Sigmoid colon (tissue), 4 donors: ENCODE data around the gene FXR1.

Source experiments
- EP300 ChIP-seq, 4 donors: sonication (generic); formaldehyde crosslinking; IDR thresholded peaks; one replicate each; pipeline ENCODE4 v1.6.1; 2017; ENCODE audit warnings: antibody characterized with exemption in 4 of 4
- TF ChIP-seq, protein P1 (sequence below), 4 experiments: fragments of 450-650 bp in 3 of 4; fragments of 200-600 bp in 1 of 4; IDR thresholded peaks; one replicate each; pipeline ENCODE4 v1.5.1; 2016 to 2019; ENCODE audit warnings: antibody characterized with exemption in 4 of 4, mild to moderate bottlenecking in 3 of 4, moderate library complexity in 2 of 4

DNA sequence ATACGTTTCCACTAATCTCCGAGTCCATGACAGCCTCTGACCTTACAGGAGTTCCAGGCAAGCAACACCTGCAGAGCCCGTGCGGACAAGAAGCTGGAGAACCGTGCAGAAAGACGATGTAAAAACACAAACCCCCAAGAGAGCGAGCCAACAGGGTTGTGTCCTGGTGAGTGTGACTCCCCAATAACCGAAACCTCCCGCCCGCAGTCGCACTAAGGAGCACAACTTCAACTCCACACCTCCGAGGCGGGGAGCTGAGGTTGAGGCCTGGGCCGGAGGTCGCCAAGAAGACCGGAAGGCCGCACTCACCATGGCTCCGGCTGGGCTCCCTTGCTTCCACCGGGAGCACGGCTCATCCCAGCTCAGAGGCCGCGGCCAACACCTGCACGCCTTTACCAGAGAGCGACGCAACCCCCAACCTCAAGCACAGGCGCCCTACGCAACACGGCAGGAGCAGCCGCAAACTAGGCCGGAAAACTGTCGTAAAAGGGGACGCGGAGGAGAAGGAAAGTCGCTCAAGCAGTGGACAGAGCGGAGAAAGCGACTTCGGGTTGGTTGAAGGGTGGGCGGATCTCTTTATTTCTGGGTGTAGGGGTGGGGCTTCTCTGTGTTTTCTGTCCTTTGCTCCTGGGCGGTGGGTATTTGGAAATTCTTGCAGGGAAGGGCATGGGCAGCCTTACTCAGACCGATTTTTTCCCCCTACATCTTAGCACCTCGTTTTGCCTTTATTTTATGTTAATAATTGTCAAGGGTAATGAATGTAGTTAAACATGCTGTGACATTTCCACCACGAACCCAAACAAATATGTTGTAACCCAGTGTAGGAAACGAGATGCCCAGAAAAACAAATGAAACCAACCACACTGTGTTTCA lies 77.1 kb downstream of the FXR1 start, which contains the start of gene DNAJC19:
- TF ChIP-seq, protein P1, sequence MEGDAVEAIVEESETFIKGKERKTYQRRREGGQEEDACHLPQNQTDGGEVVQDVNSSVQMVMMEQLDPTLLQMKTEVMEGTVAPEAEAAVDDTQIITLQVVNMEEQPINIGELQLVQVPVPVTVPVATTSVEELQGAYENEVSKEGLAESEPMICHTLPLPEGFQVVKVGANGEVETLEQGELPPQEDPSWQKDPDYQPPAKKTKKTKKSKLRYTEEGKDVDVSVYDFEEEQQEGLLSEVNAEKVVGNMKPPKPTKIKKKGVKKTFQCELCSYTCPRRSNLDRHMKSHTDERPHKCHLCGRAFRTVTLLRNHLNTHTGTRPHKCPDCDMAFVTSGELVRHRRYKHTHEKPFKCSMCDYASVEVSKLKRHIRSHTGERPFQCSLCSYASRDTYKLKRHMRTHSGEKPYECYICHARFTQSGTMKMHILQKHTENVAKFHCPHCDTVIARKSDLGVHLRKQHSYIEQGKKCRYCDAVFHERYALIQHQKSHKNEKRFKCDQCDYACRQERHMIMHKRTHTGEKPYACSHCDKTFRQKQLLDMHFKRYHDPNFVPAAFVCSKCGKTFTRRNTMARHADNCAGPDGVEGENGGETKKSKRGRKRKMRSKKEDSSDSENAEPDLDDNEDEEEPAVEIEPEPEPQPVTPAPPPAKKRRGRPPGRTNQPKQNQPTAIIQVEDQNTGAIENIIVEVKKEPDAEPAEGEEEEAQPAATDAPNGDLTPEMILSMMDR (IDR thresholded peaks at IDR 0.05), result no peak
- TF ChIP-seq EP300 (IDR thresholded peaks at IDR 0.05), result no peak
